ENCODE measurements around the gene RND1. TPM values are rescaled to one million over a fixed set of nuclear protein-coding genes. Genes with fewer than 3 reads are reported as not detected.

Gene RND1
- total and polyA plus RNA-seq, 7 donors = 0.36 to 16.2 (median 5.2) TPM; not detected in 2

GRCh38 chr12:48889679-48890078, 24.0 kb upstream of the RND1 start:
- Histone ChIP-seq H3K27me3 (peaks cover 0 to 4% (median 0%) of the 10 kb centered on the region in 3 donors), H3K4me1 (peaks cover 0 to 9% (median 5%) of the 10 kb centered on the region in 4 donors), H3K9me3 (no peaks in the 10 kb centered on the region), H3K36me3 (no peaks in the 10 kb centered on the region), H3K27ac (no peak overlapping the region), H3K4me3 (no peak overlapping the region)
- intact Hi-C loops (cut with DNase I) = loop anchor here (1.0 kb wide), 1 partner anchor 36 kb away; no protein-coding TSS in a partner anchor
- 79 to 88% methylated on average over 3 of the region's 3 CpGs for WGBS, 2 donors
- no peak for TF ChIP-seq POLR2AphosphoS5 (IDR thresholded peaks at IDR 0.05)
- no peak for TF ChIP-seq EP300 (IDR thresholded peaks at IDR 0.05)
- TF ChIP-seq POLR2A (IDR thresholded peaks at IDR 0.05) = no peak
- DNase-seq = no peak

- intact Hi-C loops (cut with DNase I) = no loop called here
- TF ChIP-seq EP300 (IDR thresholded peaks at IDR 0.05) = no peak
- TF ChIP-seq CTCF (IDR thresholded peaks at IDR 0.05) = no peak
- no peak for TF ChIP-seq POLR2AphosphoS5 (IDR thresholded peaks at IDR 0.05)
- no peak for TF ChIP-seq POLR2A (IDR thresholded peaks at IDR 0.05)
- 34 to 68% methylated on average over 13 of the region's 13 CpGs for WGBS, 2 donors
- Histone ChIP-seq H3K27ac (peak overlapping the region in 1 of 4 donors; percentile 5), H3K27me3 (peaks cover 0 to 12% (median 2%) of the 10 kb centered on the region in 3 donors), H3K4me1 (peaks cover 0 to 9% (median 4%) of the 10 kb centered on the region in 4 donors), H3K4me3 (no peak overlapping the region), H3K9me3 (no peaks in the 10 kb centered on the region), H3K36me3 (no peaks in the 10 kb centered on the region)
- DNase-seq = no peak
Observed at GRCh38 chr12:48883305-48884161, 17.9 kb upstream of the RND1 start.

- Histone ChIP-seq H3K9me3 (no peaks in the 10 kb centered on the region), H3K4me3 (no peak overlapping the region), H3K36me3 (no peaks in the 10 kb centered on the region), H3K27ac (peak overlapping the region in 2 of 4 donors; percentile 5 to 20), H3K4me1 (peaks cover 0 to 9% (median 4%) of the 10 kb centered on the region in 4 donors), H3K27me3 (peaks cover 0 to 12% (median 2%) of the 10 kb centered on the region in 3 donors)
- DNase-seq = no peak
- TF ChIP-seq POLR2AphosphoS5 (IDR thresholded peaks at IDR 0.05) (no peak), POLR2A (IDR thresholded peaks at IDR 0.05) (no peak), CTCF (IDR thresholded peaks at IDR 0.05) (no peak), EP300 (IDR thresholded peaks at IDR 0.05) (no peak)
- intact Hi-C loops (cut with DNase I) = no loop called here
- 86 to 89% methylated on average over 3 of the region's 3 CpGs for WGBS, 2 donors
Observed at GRCh38 chr12:48882972-48883304, 17.3 kb upstream of the RND1 start.

- Histone ChIP-seq H3K4me3 (peak overlapping the region in 2 of 4 donors; percentile 2 to 21), H3K4me1 (peaks cover 0 to 9% (median 4%) of the 10 kb centered on the region in 4 donors), H3K27me3 (peaks cover 0 to 12% (median 2%) of the 10 kb centered on the region in 3 donors), H3K9me3 (no peaks in the 10 kb centered on the region), H3K36me3 (no peaks in the 10 kb centered on the region), H3K27ac (peak overlapping the region in 1 of 4 donors; percentile 20)
- no peak for DNase-seq
- intact Hi-C loops (cut with DNase I) = no loop called here
- TF ChIP-seq POLR2A (IDR thresholded peaks at IDR 0.05) = no peak
- TF ChIP-seq POLR2AphosphoS5 (IDR thresholded peaks at IDR 0.05) = peak in 1 of 4 donors; percentile 46
- peak in 2 of 4 donors; percentile 12 to 23 for TF ChIP-seq EP300 (IDR thresholded peaks at IDR 0.05)
- TF ChIP-seq CTCF (IDR thresholded peaks at IDR 0.05) = no peak
- WGBS, 2 donors = 39 to 74% methylated on average over 10 of the region's 10 CpGs
Observed at GRCh38 chr12:48882315-48882687, 16.6 kb upstream of the RND1 start.

GRCh38 chr12:48881686-48882314, 16.1 kb upstream of the RND1 start:
- H3K36me3 ChIP-seq = no peaks in the 10 kb centered on the region

More at GRCh38 chr12:48881686-48882314, 16.1 kb upstream of the RND1 start:
- Histone ChIP-seq H3K4me1 (peaks cover 0 to 9% (median 4%) of the 10 kb centered on the region in 4 donors), H3K4me3 (peak overlapping the region in 2 of 4 donors; percentile 2 to 21), H3K27ac (peak overlapping the region in 1 of 4 donors; percentile 20), H3K9me3 (no peaks in the 10 kb centered on the region), H3K27me3 (peaks cover 0 to 12% (median 2%) of the 10 kb centered on the region in 3 donors)
- WGBS, 2 donors = 61 to 77% methylated on average over 9 of the region's 9 CpGs
- no peak for DNase-seq
- TF ChIP-seq CTCF (IDR thresholded peaks at IDR 0.05) (no peak), EP300 (IDR thresholded peaks at IDR 0.05) (no peak), POLR2A (IDR thresholded peaks at IDR 0.05) (no peak), POLR2AphosphoS5 (IDR thresholded peaks at IDR 0.05) (no peak)
- intact Hi-C loops (cut with DNase I) = no loop called here
